ENCODE data around the gene TANGO6.

TANGO6 gene

GRCh38 chr16:68869492-68870088, 26.3 kb downstream of the TANGO6 start:
- TF ChIP-seq CTCF (IDR thresholded peaks at IDR 0.05; ENCODE audit: unreplicated experiment in 3 of 3): no peak
- no peak overlapping the region for H3K27ac Mint-ChIP-seq
- H3K36me3 Mint-ChIP-seq (ENCODE audit: low read depth): peaks cover 33% of the 10 kb centered on the region
- no peaks in the 10 kb centered on the region for H3K9me3 Mint-ChIP-seq
- no peak overlapping the region for H3K4me3 Mint-ChIP-seq
- H3K27me3 Mint-ChIP-seq (ENCODE audit: low read depth): peaks cover 4% of the 10 kb centered on the region
- H3K4me1 Mint-ChIP-seq: no peaks in the 10 kb centered on the region

- H3K27ac Mint-ChIP-seq: peak overlapping the region; percentile 18 to 52 (median 37)
- H3K4me3 Mint-ChIP-seq: no peak overlapping the region
- TF ChIP-seq CTCF (IDR thresholded peaks at IDR 0.05; ENCODE audit: unreplicated experiment in 3 of 3): no peak
- no peaks in the 10 kb centered on the region for H3K4me1 Mint-ChIP-seq
- no peaks in the 10 kb centered on the region for H3K9me3 Mint-ChIP-seq
- peaks cover 54% of the 10 kb centered on the region for H3K36me3 Mint-ChIP-seq (ENCODE audit: low read depth)
- no peaks in the 10 kb centered on the region for H3K27me3 Mint-ChIP-seq (ENCODE audit: low read depth)
Observed at GRCh38 chr16:68873635-68874471, 30.5 kb downstream of the TANGO6 start.

GRCh38 chr16:68875871-68876270, 32.5 kb downstream of the TANGO6 start:
- Mint-ChIP-seq H3K27ac (no peak overlapping the region), H3K27me3 (ENCODE audit: low read depth) (no peaks in the 10 kb centered on the region), H3K4me1 (no peaks in the 10 kb centered on the region), H3K36me3 (ENCODE audit: low read depth) (peaks cover 49% of the 10 kb centered on the region), H3K9me3 (no peaks in the 10 kb centered on the region), H3K4me3 (no peak overlapping the region)
- TF ChIP-seq CTCF (IDR thresholded peaks at IDR 0.05; ENCODE audit: unreplicated experiment in 3 of 3): no peak

- Mint-ChIP-seq H3K9me3 (no peaks in the 10 kb centered on the region), H3K4me1 (peaks cover 21% of the 10 kb centered on the region), H3K27me3 (ENCODE audit: low read depth) (no peaks in the 10 kb centered on the region), H3K27ac (peak overlapping the region in 2 of 3 experiments; percentile 37 to 86), H3K4me3 (no peak overlapping the region), H3K36me3 (ENCODE audit: low read depth) (peaks cover 15% of the 10 kb centered on the region)
- TF ChIP-seq CTCF (IDR thresholded peaks at IDR 0.05; ENCODE audit: unreplicated experiment in 3 of 3): no peak
Observed at GRCh38 chr16:68883685-68884084, 40.4 kb downstream of the TANGO6 start.

GRCh38 chr16:68884401-68884800, 41.1 kb downstream of the TANGO6 start:
- no peak overlapping the region for H3K4me3 Mint-ChIP-seq
- H3K9me3 Mint-ChIP-seq: no peaks in the 10 kb centered on the region
- H3K27me3 Mint-ChIP-seq (ENCODE audit: low read depth): no peaks in the 10 kb centered on the region
- H3K27ac Mint-ChIP-seq: peak overlapping the region; percentile 58 to 86 (median 73)
- H3K36me3 Mint-ChIP-seq (ENCODE audit: low read depth): peaks cover 15% of the 10 kb centered on the region
- no peak for TF ChIP-seq CTCF (IDR thresholded peaks at IDR 0.05; ENCODE audit: unreplicated experiment in 3 of 3)
- peaks cover 21% of the 10 kb centered on the region for H3K4me1 Mint-ChIP-seq
